ENCODE results near the gene AP1G2. TPM values are rescaled to one million over a fixed set of nuclear protein-coding genes. Genes with fewer than 3 reads are reported as not detected.
A peak's percentile ranks its signal among the peaks of the same experiment; 100 is the strongest.

AP1G2 gene
- total and polyA plus RNA-seq, 2 of the 4 experiments (the other 2 are of a cell fraction): 2.9 to 19.2 TPM

- in situ Hi-C loops (cut with MboI; ENCODE audit: low sequenced_read_pairs) (no loop called here), dilution Hi-C loops (cut with HindIII; ENCODE audit: low sequenced_read_pairs, unreplicated experiment) (no loop called here), intact Hi-C loops (cut with micrococcal nuclease) (no loop called here)
- H3K4ac ChIP-seq (ENCODE audit: low read depth, low read length): no peak overlapping the region
- TSS peak; percentile 99 for BruUV-seq (replicated peaks)
- peaks cover 8% of the 10 kb centered on the region for H3K9me1 ChIP-seq (ENCODE audit: insufficient read depth, low read length)
- H4K91ac ChIP-seq (ENCODE audit: insufficient read depth, low read depth, low read length): peak overlapping the region; percentile 72; the same call in 1 of the 2 replicates
- H4K5ac ChIP-seq (ENCODE audit: low read depth, low read length): peak overlapping the region; percentile 22
- no peaks in the 10 kb centered on the region for H3K9me3 ChIP-seq (ENCODE audit: control insufficient read depth, insufficient read depth, low read length)
- peak overlapping the region; percentile 37; the same call in 1 of the 2 replicates for H3K18ac ChIP-seq (ENCODE audit: low read depth, low read length)
- peak overlapping the region; percentile 31; the same call in 1 of the 2 replicates for H3K56ac ChIP-seq (ENCODE audit: extremely low read depth, insufficient read depth, low read length)
- no peak overlapping the region for H3K14ac ChIP-seq (replicated peaks; ENCODE audit: low read depth, low read length)
- 28 to 100% methylated on average over 1 to 11 of the region's 18 CpGs for WGBS, 2 experiments (ENCODE audit: extremely low coverage in 2 of 2, insufficient read length in 1 of 2)
- H2BK20ac ChIP-seq (ENCODE audit: low read depth, low read length): no peak overlapping the region
- H3K4me2 ChIP-seq (ENCODE audit: low read depth, low read length): peak overlapping the region; percentile 70
- peak overlapping the region; percentile 12; the same call in 1 of the 2 replicates for H2AK5ac ChIP-seq (ENCODE audit: low read depth, low read length)
- peak overlapping the region; percentile 69 for H2BK5ac ChIP-seq (ENCODE audit: low read depth, low read length, poor library complexity, severe bottlenecking)
- no peak overlapping the region; the same call in 1 of the 2 replicates for H3K4me3 ChIP-seq (ENCODE audit: insufficient read depth, low read depth, low read length)
- H3K4me1 ChIP-seq (ENCODE audit: control insufficient read depth, insufficient read depth, low read length): peaks cover 9% of the 10 kb centered on the region
- H2AFZ ChIP-seq (replicated peaks; ENCODE audit: low read length, poor library complexity): peak overlapping the region; percentile 63
- H2BK15ac ChIP-seq (ENCODE audit: low read depth, low read length): peak overlapping the region; percentile 31; the same call in 1 of the 3 replicates
- H3K27me3 ChIP-seq (ENCODE audit: control insufficient read depth, insufficient read depth, low read length): no peaks in the 10 kb centered on the region; the same call in 1 of the 2 replicates
- ChIA-PET CTCF (interaction anchor here (1.2 kb wide), 1 partner anchor 70 kb away, joined by 3 read pairs; no protein-coding TSS in a partner anchor), POLR2A (ENCODE audit: unreplicated experiment) (no interaction called here)
- no peak overlapping the region for H3K23ac ChIP-seq (ENCODE audit: low read depth, low read length)
- TF ChIP-seq BHLHE40 (IDR thresholded peaks at IDR 0.05; ENCODE audit: low read depth, low read length) (0 out of 2 replicates have a peak, but pooled peaks have one; percentile 29), SMC3 (IDR thresholded peaks at IDR 0.05; ENCODE audit: low read depth, low read length) (no peak), USF2 (IDR thresholded peaks at IDR 0.05; ENCODE audit: low read depth, low read length) (no peak), RCOR1 (IDR thresholded peaks at IDR 0.05; ENCODE audit: insufficient replicate concordance, low read length) (no peak), FOS (IDR thresholded peaks at IDR 0.05; ENCODE audit: low read depth, low read length) (no peak), CEBPB (IDR thresholded peaks at IDR 0.05; ENCODE audit: low read depth, low read length) (no peak), MAFK (IDR thresholded peaks at IDR 0.05; ENCODE audit: low read depth, low read length) (no peak)
- no peaks in the 10 kb centered on the region for H3K36me3 ChIP-seq (ENCODE audit: control insufficient read depth, insufficient read depth, low read length)
- 0 out of 2 replicates have a peak overlapping the region, but pooled peaks have one; percentile 49 for H3K9ac ChIP-seq (ENCODE audit: low read depth, low read length)
- H2AK9ac ChIP-seq (replicated peaks; ENCODE audit: low read depth, low read length, poor library complexity): peak overlapping the region; percentile 56
- H2BK120ac ChIP-seq (ENCODE audit: low read depth, low read length): no peak overlapping the region
- peak; percentile 39 for ATAC-seq (ENCODE audit: low read depth)
- H4K8ac ChIP-seq (ENCODE audit: low read depth in 2 of 2, low read length in 2 of 2): peak overlapping the region; percentile 19 to 56; a peak in 1 of 4 replicates
- H4K20me1 ChIP-seq (ENCODE audit: insufficient read depth, low read length): no peaks in the 10 kb centered on the region
- peak overlapping the region; percentile 51; the same call in 1 of the 2 replicates for H3K27ac ChIP-seq (ENCODE audit: insufficient read depth, low read length)
- no peaks in the 10 kb centered on the region for H3K79me1 ChIP-seq (ENCODE audit: low read depth in 1 of 2, low read length in 2 of 2)
- DNase-seq: peak; percentile 83
Observed at GRCh38 chr14:23548351-23549318, 19.0 kb downstream of the AP1G2 start.

Measured in IMR-90 (cell line).